ENCODE results near the gene VPS13D. TPM values are rescaled to one million over a fixed set of nuclear protein-coding genes. Genes with fewer than 3 reads are reported as not detected.

The VPS13D gene
- total and polyA plus RNA-seq, 2 donors (not counting 3 experiments of a cell fraction or from before 2014, with no cell fraction given), result 13.6 to 48.5 TPM

DNA sequence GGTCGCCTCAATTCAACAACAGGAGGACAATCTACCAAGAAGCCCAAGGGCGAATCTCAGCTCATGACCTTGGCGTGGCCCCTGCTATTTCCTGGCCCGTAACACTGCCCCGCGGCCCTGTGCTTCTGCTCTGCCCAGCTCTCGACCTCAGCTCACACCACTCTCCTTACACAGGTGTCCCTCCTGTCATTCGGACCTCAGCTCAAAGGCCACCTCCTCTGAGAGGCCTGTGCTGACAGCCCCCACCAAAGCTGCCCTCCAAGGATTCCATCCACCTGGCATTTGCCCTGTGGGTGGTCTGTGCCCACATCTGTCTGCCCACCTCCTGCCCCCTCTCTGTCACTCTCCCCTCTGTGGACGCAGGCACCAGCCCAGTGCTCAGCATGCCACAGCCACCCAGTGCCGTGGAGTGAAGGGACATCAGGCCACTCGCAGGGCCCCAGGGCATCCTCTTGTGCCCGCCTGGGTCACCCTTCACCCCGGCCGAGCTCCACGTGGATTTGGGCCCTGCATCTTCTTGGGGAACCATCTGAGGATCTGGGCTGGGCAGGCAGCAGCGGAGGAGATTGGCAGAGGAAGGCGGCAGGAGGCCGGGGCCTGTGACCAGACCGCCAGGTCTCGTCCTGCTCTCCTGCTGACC is 317.9 kb downstream of the VPS13D start:
- POLR2A ChIA-PET, result interaction anchor here (1.1 kb wide), 1 partner anchor 69 kb away, joined by 4 read pairs; no protein-coding TSS in a partner anchor
- intact Hi-C loops (cut with micrococcal nuclease), result no loop called here
- H4K20me1 ChIP-seq (replicated peaks; ENCODE audit: control insufficient read depth, extremely low read depth, insufficient read depth, low read length), result no peaks in the 10 kb centered on the region

More for the DNA sequence above, 317.9 kb downstream of the VPS13D start:
- Histone ChIP-seq H3K4me3 (replicated peaks in 1 of 3; ENCODE audit: insufficient read depth in 1 of 3, low read depth in 1 of 3, low read length in 3 of 3) (no peak overlapping the region), H3K27me3 (ENCODE audit: control insufficient read depth in 2 of 2, insufficient read depth in 2 of 2, low read length in 2 of 2) (no peaks in the 10 kb centered on the region), H3K4me2 (ENCODE audit: insufficient read depth, low read length) (no peak overlapping the region), H3K9me1 (replicated peaks; ENCODE audit: control insufficient read depth, extremely low read depth, insufficient read depth, low read length) (no peaks in the 10 kb centered on the region), H3K4me1 (ENCODE audit: control insufficient read depth, extremely low read depth, insufficient read depth, low read length) (peaks cover 25% of the 10 kb centered on the region), H2AFZ (ENCODE audit: low read depth, low read length) (no peak overlapping the region), H3K9ac (replicated peaks; ENCODE audit: extremely low read depth, insufficient read depth, low read length) (no peak overlapping the region), H3K36me3 (ENCODE audit: control insufficient read depth in 2 of 2, extremely low read depth in 1 of 2, insufficient read depth in 2 of 2, low read length in 2 of 2) (no peaks in the 10 kb centered on the region), H3K79me2 (ENCODE audit: control insufficient read depth, insufficient read depth, low read length) (no peaks in the 10 kb centered on the region), H3K27ac (ENCODE audit: insufficient read depth, low read depth, low read length) (no peak overlapping the region), H3K9me3 (replicated peaks; ENCODE audit: control insufficient read depth, insufficient read depth, low read length) (no peaks in the 10 kb centered on the region)
- TF ChIP-seq MYC (IDR thresholded peaks at IDR 0.05; ENCODE audit: low read depth, low read length), result no peak
- no peak for TF ChIP-seq EZH2 (IDR thresholded peaks at IDR 0.05; ENCODE audit: borderline replicate concordance, low read depth, low read length, severe bottlenecking)
- TF ChIP-seq, protein P1, sequence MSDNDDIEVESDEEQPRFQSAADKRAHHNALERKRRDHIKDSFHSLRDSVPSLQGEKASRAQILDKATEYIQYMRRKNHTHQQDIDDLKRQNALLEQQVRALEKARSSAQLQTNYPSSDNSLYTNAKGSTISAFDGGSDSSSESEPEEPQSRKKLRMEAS (IDR thresholded peaks at IDR 0.05; ENCODE audit: insufficient read depth, insufficient read length), result no peak
- no peak for TF ChIP-seq POLR2A (IDR thresholded peaks at IDR 0.05; ENCODE audit: low read depth, low read length)
- TF ChIP-seq, protein P2, sequence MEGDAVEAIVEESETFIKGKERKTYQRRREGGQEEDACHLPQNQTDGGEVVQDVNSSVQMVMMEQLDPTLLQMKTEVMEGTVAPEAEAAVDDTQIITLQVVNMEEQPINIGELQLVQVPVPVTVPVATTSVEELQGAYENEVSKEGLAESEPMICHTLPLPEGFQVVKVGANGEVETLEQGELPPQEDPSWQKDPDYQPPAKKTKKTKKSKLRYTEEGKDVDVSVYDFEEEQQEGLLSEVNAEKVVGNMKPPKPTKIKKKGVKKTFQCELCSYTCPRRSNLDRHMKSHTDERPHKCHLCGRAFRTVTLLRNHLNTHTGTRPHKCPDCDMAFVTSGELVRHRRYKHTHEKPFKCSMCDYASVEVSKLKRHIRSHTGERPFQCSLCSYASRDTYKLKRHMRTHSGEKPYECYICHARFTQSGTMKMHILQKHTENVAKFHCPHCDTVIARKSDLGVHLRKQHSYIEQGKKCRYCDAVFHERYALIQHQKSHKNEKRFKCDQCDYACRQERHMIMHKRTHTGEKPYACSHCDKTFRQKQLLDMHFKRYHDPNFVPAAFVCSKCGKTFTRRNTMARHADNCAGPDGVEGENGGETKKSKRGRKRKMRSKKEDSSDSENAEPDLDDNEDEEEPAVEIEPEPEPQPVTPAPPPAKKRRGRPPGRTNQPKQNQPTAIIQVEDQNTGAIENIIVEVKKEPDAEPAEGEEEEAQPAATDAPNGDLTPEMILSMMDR (IDR thresholded peaks at IDR 0.05; ENCODE audit: extremely low read depth in 1 of 2, insufficient read depth in 1 of 2, low read depth in 1 of 2, low read length in 2 of 2), result no peak
- TF ChIP-seq FOS (IDR thresholded peaks at IDR 0.05; ENCODE audit: borderline replicate concordance, insufficient read depth, low read length), result no peak
- no TSS peak for BruUV-seq (replicated peaks)
- DNase-seq (ENCODE audit: low read depth, low spot score) (no peak), FAIRE-seq (no peak)
- CTCF ChIA-PET, result interaction anchor here (1.0 kb wide), 1 partner anchor 15 kb away, joined by 3 read pairs; no protein-coding TSS in a partner anchor
- dilution Hi-C loops (cut with MboI; ENCODE audit: extremely low pct_ligation_motif_present, low sequenced_read_pairs), result no loop called here

Data from endothelial cell of umbilical vein (primary cell).